Fibroblast of lung (primary cell): Measurements from ENCODE around the gene STARD3. TPM values are rescaled to one million over a fixed set of nuclear protein-coding genes. Genes with fewer than 3 reads are reported as not detected.

ENCODE experiments used
- DNase-seq, 2 donors: peaks; one replicate each; pipeline versions ENCODE4 v3.0.0 to v3.0.0-alpha.2; 2010; ENCODE audit warnings: low read depth in 2 of 2
- H2AFZ ChIP-seq: 2 replicates; pipeline ENCODE4 v1.5.1; 2012; ENCODE audit warnings: low read length, control low read depth, inconsistent platforms
- H3K27ac ChIP-seq: 2 replicates; pipeline ENCODE4 v1.5.1; 2011; ENCODE audit warnings: low read length, control low read depth; ENCODE audit not compliant: insufficient read depth
- H3K27me3 ChIP-seq: 2 replicates; pipeline ENCODE4 v1.5.1; 2011; ENCODE audit warnings: mild to moderate bottlenecking, low read length; ENCODE audit not compliant: control insufficient read depth, insufficient read depth
- H3K36me3 ChIP-seq: 2 replicates; pipeline ENCODE4 v1.5.1; 2011; ENCODE audit warnings: low read length; ENCODE audit not compliant: control insufficient read depth, insufficient read depth
- H3K4me1 ChIP-seq: 2 replicates; pipeline ENCODE4 v1.5.1; 2011; ENCODE audit warnings: low read length; ENCODE audit not compliant: control insufficient read depth, insufficient read depth; ENCODE audit errors: extremely low read depth
- H3K4me2 ChIP-seq: 2 replicates; pipeline ENCODE4 v1.5.1; 2011; ENCODE audit warnings: low read length, control low read depth; ENCODE audit not compliant: insufficient read depth; ENCODE audit errors: extremely low read depth
- H3K4me3 ChIP-seq, 4 experiments: fragments of 200-600 bp in 1 of 4; sonication (generic) in 1 of 4; replicated peaks in 1 of 4; 2 replicates each; pipeline ENCODE4 v1.5.1; 2011 to 2016; ENCODE audit warnings: low read length in 4 of 4, low read depth in 3 of 4, mild to moderate bottlenecking in 3 of 4, control low read depth in 2 of 4, inconsistent platforms in 1 of 4, mixed read lengths in 1 of 4; ENCODE audit not compliant: insufficient read depth in 1 of 4; ENCODE audit errors: control extremely low read depth in 1 of 4
- H3K79me2 ChIP-seq: 2 replicates; pipeline ENCODE4 v1.5.1; 2012; ENCODE audit warnings: mild to moderate bottlenecking, low read length, inconsistent platforms; ENCODE audit not compliant: control insufficient read depth, insufficient read depth
- H3K9ac ChIP-seq: 2 replicates; pipeline ENCODE4 v1.5.1; 2011; ENCODE audit warnings: mild to moderate bottlenecking, low read length, control low read depth; ENCODE audit not compliant: insufficient read depth
- H3K9me3 ChIP-seq: 2 replicates; pipeline ENCODE4 v1.5.1; 2012; ENCODE audit warnings: low read depth, low read length; ENCODE audit not compliant: control insufficient read depth, insufficient read depth
- H4K20me1 ChIP-seq: 2 replicates; pipeline ENCODE4 v1.5.1; 2011; ENCODE audit warnings: low read length; ENCODE audit not compliant: control insufficient read depth, insufficient read depth; ENCODE audit errors: extremely low read depth
- EZH2 ChIP-seq: IDR thresholded peaks from 2 replicates; pipeline ENCODE4 v1.5.1; 2012; ENCODE audit warnings: low read length, control low read depth, mild to moderate bottlenecking; ENCODE audit errors: missing control alignments
- polyA plus RNA-seq, 2 donors: library from polyadenylated mRNA; depleted of rRNA in 1 of 2; stranded (reverse) in 1 of 2; unstranded in 1 of 2; fragments of >200 nt; gene quantifications; 2 replicates each; pipeline ENCODE4 v1.2.1, GENCODE V29; 2011 to 2012; ENCODE audit warnings: missing spikeins in 1 of 2
- total RNA-seq: library from RNA; depleted of rRNA; stranded (reverse); fragments of >200 nt; gene quantifications from 2 replicates; pipeline ENCODE4 v1.2.1, GENCODE V29; 2014
- TF ChIP-seq, protein P1 (sequence below), 2 donors: IDR thresholded peaks in 1 of 2; conservative IDR thresholded peaks in 1 of 2; 1 replicate in 1 of 2; 2 replicates in 1 of 2; pipeline ENCODE4 v1.5.1; 2011 to 2012; ENCODE audit warnings: low read length in 2 of 2, control low read depth in 1 of 2, inconsistent platforms in 1 of 2, low read depth in 1 of 2, mild to moderate bottlenecking in 1 of 2

STARD3 gene
- total and polyA plus RNA-seq, 2 donors (not counting 1 experiment from before 2014, with no cell fraction given): 30.4 to 31.7 TPM

GRCh38 chr17:39639566-39640458 lies 2.9 kb downstream of the STARD3 start:
- H3K36me3 ChIP-seq: no peaks in the 10 kb centered on the region
- H3K4me1 ChIP-seq: peaks cover 16% of the 10 kb centered on the region
- H3K27ac ChIP-seq: no peak overlapping the region
- no peaks in the 10 kb centered on the region for H3K9me3 ChIP-seq
- DNase-seq: no peak
- no peak overlapping the region for H3K4me2 ChIP-seq
- no peak overlapping the region for H3K9ac ChIP-seq
- H3K4me3 ChIP-seq: no peak overlapping the region
- peaks cover 28% of the 10 kb centered on the region for H3K79me2 ChIP-seq
- no peaks in the 10 kb centered on the region for H3K27me3 ChIP-seq
- H4K20me1 ChIP-seq: peaks cover 1% of the 10 kb centered on the region
- no peak overlapping the region for H2AFZ ChIP-seq
- no peak for TF ChIP-seq EZH2
- TF ChIP-seq, protein P1, sequence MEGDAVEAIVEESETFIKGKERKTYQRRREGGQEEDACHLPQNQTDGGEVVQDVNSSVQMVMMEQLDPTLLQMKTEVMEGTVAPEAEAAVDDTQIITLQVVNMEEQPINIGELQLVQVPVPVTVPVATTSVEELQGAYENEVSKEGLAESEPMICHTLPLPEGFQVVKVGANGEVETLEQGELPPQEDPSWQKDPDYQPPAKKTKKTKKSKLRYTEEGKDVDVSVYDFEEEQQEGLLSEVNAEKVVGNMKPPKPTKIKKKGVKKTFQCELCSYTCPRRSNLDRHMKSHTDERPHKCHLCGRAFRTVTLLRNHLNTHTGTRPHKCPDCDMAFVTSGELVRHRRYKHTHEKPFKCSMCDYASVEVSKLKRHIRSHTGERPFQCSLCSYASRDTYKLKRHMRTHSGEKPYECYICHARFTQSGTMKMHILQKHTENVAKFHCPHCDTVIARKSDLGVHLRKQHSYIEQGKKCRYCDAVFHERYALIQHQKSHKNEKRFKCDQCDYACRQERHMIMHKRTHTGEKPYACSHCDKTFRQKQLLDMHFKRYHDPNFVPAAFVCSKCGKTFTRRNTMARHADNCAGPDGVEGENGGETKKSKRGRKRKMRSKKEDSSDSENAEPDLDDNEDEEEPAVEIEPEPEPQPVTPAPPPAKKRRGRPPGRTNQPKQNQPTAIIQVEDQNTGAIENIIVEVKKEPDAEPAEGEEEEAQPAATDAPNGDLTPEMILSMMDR (conservative IDR thresholded peaks at IDR 0.05 in 1 of 2, IDR thresholded peaks at IDR 0.05 in 1 of 2; ENCODE audit: low read depth in 1 of 2, low read length in 2 of 2): no peak

DNA sequence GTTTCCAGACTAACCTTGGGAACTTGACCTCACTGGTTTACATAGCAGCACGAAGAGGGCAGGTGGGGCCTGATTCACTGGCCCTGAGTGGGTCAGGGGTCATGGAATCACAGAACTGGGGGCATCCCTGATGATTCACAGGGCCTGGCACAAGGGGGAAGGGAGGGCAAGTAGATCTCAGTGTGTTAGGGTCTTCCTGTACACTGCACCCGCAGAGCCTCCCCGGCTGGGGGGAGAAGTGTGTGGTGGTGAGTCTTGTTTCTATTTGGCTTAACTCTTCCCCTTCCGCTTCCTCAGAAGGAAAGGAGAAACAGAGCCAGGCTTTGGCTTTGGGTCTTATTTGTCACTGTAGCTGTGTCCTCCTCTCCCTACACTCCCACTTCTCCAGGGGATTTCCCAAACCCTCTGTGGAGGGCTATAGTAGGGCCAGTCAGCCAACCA lies 3.7 kb downstream of the STARD3 start:
- no peak overlapping the region for H3K4me2 ChIP-seq
- H3K9me3 ChIP-seq: no peaks in the 10 kb centered on the region
- no peak overlapping the region for H2AFZ ChIP-seq
- H3K4me3 ChIP-seq: no peak overlapping the region
- TF ChIP-seq, protein P1 (conservative IDR thresholded peaks at IDR 0.05 in 1 of 2, IDR thresholded peaks at IDR 0.05 in 1 of 2; ENCODE audit: low read depth in 1 of 2, low read length in 2 of 2): no peak
- TF ChIP-seq EZH2: no peak
- no peak for DNase-seq
- no peaks in the 10 kb centered on the region for H3K36me3 ChIP-seq
- peaks cover 28% of the 10 kb centered on the region for H3K79me2 ChIP-seq
- peaks cover 16% of the 10 kb centered on the region for H3K4me1 ChIP-seq
- no peaks in the 10 kb centered on the region for H3K27me3 ChIP-seq
- no peak overlapping the region for H3K27ac ChIP-seq
- no peak overlapping the region for H3K9ac ChIP-seq
- H4K20me1 ChIP-seq: peaks cover 1% of the 10 kb centered on the region

GRCh38 chr17:39641097-39641496 lies 4.2 kb downstream of the STARD3 start:
- peaks cover 28% of the 10 kb centered on the region for H3K79me2 ChIP-seq
- DNase-seq: no peak
- H4K20me1 ChIP-seq: peaks cover 1% of the 10 kb centered on the region

More at GRCh38 chr17:39641097-39641496, 4.2 kb downstream of the STARD3 start:
- Histone ChIP-seq H3K27me3 (no peaks in the 10 kb centered on the region), H3K4me3 (no peak overlapping the region), H3K36me3 (no peaks in the 10 kb centered on the region), H2AFZ (no peak overlapping the region), H3K4me2 (no peak overlapping the region), H3K4me1 (peaks cover 16% of the 10 kb centered on the region), H3K9me3 (no peaks in the 10 kb centered on the region), H3K9ac (no peak overlapping the region), H3K27ac (no peak overlapping the region)
- TF ChIP-seq EZH2: no peak
- TF ChIP-seq, protein P1 (conservative IDR thresholded peaks at IDR 0.05 in 1 of 2, IDR thresholded peaks at IDR 0.05 in 1 of 2; ENCODE audit: low read depth in 1 of 2, low read length in 2 of 2): no peak
